Activated T-helper 1 cell treated with anti-CD3 and anti-CD28 coated beads, Interleukin-2, amount 50 U/mL, for 16 hours (primary cell): ENCODE data around the gene CDSN.
"Not testable (repeated sequence)": the region's sequence is repeated elsewhere in the genome, so short reads cannot be mapped to it uniquely, and the experiment has no call there.

Source experiments
- DNase-seq, 2 donors: peaks; one replicate each; pipeline ENCODE4 v3.0.0-alpha.2; 2020; ENCODE audit warnings: low read depth in 1 of 2, low spot score in 1 of 2

The CDSN gene

DNA sequence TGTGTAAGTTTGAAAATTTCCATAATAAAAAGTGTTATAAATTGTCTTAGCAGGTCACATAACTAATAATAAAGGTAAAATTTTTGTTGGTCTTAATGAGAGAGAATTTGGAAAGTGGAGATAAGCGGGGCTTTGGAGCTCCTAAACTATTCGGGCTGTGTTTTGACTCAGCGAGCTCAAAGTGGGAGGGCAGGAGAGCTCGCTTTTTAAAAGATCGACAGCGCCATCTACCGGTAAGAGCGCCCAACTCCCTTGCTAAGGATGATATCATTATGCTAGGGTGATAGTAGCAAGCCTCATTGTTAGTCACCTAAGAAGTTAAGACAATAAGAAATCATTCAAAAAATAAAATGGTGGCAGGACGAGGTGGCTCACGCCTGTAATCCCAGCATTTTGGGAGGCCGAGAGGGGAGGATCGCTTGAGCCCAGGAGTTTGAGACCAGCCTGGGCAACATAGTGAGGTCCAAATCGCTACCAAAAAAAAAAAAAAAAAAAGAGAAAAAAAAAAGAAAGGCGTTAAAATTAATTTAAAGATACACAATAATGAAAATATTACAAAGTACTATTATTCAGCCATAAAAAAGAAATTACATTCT is 32.7 kb downstream of the CDSN start:
- peak; percentile 79 to 89 for DNase-seq

- DNase-seq: no peak
These were observed 33.3 kb downstream of the CDSN start for GRCh38 chr6:31086788-31087440.

DNA sequence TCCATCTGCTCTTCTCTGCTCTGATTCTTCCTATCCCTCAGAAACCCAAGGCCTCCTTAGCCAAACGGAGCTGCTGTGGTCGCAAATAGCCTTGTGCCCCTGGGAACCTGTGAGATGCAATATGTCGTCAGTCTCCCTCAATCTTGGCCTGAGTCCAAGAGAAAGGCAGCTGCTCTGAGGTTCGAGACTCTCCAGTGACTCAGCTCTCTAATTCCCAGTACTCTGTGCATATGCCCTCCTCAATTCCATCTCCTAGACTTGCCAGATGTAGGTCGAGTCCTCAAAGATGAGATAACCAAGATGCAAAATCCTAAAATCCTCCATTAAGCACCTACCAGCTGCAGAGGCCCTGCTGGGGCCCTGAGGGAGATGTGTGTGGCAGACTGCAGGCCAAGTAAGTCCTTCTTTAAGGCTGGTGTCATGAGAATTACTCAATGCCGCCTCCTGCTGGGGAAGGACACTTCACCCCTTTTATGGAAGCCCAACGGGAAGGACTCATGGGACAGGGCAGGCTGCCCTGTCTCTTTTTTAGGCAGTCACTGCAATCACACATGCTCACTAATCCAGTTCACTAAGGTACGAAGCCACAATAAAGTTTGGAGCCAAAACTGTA is 36.4 kb downstream of the CDSN start:
- DNase-seq: no peak

DNA sequence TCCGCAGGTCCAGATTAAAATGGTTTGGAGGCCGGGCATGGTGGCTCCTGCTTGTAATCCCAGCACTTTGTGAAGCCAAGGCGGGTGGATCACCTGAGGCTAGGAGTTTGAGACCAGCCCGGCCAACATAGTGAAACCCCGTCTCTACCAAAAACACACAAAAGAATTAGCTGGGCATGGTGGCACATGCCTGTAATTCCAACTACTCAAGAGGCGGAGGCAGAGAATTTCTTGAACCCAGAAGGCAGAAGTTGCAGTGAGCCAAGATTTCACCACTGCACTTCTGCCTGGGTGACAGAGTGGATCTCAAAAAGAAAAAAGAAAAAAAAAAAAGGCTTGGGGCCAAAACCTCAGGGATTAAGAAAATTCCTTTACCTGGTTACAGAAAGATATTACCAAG is 38.4 kb downstream of the CDSN start:
- DNase-seq: no peak

DNA sequence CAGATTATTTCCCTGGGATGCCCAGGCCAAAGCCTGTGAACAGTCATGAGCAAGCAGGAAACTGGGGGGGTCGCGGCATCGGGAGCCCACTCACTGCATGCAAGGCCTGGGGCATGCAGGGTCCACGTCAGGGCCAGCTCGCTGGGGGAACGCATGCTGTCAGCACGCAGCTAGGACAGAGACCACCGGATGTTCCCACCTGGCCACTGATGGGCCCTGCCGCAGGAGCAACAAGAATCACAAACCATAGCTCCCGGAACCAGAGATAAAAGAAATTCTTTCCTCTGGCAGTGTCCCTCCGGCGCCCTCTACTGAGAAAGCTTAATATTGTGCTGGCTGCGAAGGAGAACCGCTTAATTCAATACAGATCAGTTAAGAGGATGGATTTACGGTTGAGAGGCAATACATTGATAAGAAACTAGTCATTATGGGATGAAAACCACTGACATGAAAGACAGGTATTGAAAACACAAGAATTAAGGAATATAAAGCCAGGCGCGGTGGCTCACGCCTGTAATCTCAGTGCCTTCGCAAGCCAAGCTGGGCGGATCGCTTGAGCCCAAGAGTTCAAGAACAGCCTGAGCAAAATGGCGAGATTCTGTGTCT is 40.5 kb downstream of the CDSN start:
- DNase-seq: peak; percentile 26 to 34

- DNase-seq: no peak
These were observed 43.6 kb downstream of the CDSN start for GRCh38 chr6:31076611-31077010.

- DNase-seq: no peak
These were observed 44.7 kb downstream of the CDSN start for GRCh38 chr6:31075528-31075927.

GRCh38 chr6:31074401-31074800 is 45.8 kb downstream of the CDSN start:
- DNase-seq: no peak

- DNase-seq: no peak
These were observed 49.5 kb downstream of the CDSN start for GRCh38 chr6:31070711-31071197.

- peak; percentile 49 to 57 for DNase-seq
These were observed 51.4 kb downstream of the CDSN start for GRCh38 chr6:31068669-31069340.

DNA sequence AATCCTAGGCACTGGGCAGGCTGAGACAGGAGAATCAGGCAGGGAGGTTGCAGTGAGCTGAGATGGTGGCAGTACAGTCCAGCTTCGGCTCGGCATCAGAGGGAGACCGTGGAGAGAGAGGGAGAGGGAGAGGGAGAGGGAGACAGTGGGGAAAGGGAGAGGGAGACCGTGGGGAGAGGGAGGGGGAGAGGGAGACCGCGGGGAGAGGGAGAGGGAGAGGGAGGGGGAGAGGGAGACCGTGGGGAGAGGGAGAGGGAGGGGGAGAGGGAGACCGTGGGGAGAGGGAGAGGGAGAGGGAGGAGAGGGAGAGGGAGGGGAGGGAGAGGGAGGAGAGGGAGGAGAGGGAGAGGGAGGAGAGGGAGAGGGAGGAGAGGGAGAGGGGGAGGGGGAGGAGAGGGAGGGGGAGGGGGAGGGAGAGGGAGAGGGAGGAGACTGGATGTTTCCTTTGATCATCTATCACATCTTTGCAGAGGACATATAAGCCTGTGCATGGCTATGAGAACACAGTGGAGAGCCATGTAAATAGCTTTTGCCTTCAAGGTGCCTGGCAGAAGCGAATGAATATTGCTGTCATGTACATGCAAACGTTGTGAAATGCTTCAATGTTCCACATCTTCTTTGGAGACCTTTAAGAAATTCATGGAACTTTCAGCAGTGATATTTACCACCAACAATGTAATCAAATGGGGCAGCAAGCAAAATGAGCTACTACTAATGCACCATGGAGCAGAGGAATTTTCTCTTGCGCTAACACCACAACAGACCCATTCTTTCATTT is 52.2 kb downstream of the CDSN start:
- not testable (repeated sequence) for DNase-seq

- DNase-seq: not testable (repeated sequence)
These were observed 53.2 kb downstream of the CDSN start for GRCh38 chr6:31067028-31067427.

DNA sequence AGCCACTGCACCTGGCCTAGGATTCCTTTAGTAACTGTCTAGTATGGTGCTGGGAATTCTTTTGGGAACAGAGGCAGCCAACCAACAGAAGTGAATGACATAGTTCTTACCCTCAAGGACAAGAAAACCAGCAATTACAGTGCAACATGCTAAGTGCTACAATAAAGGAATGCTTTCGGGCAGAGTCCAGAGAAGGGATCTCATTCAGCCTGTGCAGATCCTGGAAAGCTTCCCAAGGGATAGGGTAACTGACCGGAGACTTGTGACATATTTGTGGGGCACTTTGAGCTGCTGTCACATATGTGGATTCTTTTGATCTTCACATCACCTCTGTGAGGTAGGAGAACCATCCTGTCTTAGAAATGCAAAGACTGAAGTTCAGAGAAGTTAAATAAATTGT is 54.7 kb downstream of the CDSN start:
- no peak for DNase-seq
